CD4-positive, alpha-beta T cell treated with Interleukin-12 subunit alpha and Interleukin-12 subunit beta, for 1 hour (primary cell): Measurements from ENCODE around the gene MRPS24.

Experiments used
- DNase-seq: peaks from one replicate; pipeline ENCODE4 v3.0.0-alpha.2; 2020

Gene MRPS24

DNA sequence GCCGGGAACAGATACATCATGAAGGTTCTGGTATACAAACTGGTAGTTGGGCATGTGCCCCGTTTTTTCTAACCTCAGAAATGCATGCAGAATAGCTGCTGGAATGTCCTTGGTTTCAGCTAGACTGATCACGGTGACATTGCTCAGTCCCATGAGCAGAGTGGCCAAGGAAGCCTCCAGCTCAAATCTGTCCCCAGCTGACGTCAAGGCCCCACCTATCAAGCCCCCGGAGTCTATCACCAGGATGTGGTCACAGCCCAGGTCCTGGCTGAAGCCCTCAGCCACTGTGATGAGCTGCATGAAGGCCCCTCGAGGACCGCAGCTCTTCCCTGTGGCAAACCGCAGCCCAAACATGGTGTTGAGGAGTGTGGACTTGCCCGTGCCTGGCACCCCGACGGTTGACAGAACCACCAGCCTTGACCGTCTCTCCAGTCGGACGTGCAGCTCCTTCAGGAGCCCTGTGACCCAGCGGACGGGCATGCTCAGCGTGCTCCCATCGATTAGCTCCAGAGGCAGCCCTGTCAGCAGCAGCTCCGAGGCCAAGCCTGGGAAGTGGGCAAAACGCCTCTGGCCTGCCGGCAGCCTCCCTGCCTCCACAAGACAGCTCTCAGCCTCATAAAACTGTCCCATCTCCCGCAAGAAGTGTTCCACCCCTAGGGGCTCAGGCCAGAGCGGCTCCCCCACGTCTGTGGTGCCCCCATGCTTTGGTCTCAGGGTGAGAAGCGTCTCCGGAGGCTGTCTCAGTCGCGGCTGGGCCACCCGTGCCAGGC is 7.8 kb upstream of the MRPS24 start:
- no peak for DNase-seq

DNA sequence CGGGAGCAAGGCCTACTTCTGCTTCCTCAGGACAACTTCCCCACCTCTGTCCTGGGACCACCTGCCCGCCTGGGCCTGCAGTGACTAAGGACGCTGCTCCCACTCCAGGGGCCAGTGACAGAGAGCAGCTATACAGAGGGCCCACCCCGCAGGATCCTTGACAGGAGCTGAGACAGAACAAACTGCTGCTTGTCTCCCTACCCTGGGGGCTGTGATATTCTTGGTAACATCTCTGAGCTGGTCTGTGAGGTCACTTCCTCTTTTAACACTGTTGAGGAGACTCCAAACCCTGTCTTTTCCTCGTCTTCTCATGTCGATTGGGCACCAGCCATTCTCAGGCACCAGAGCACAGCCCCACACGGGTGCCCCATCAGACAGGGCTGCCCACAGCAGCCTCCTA is 6.9 kb upstream of the MRPS24 start:
- no peak for DNase-seq

DNA sequence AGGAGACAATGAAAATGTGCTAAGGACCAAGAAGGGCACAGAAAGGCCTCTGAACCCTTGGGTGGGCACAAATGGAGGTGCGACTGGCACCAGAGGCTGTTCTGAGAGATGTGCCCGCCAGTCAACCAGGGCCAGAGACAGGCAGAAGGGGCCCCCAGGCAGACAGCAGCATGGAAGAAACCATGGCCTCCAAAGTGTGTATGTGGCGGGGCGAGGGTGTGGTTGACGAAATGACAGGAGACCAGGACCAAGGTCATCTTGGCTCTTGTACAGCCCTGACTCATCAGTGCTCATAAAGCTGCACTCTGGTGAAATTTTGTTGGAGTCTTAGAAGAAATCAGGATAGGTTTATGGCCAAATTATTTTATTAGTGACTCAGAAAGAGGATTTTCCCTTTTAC is 4.0 kb upstream of the MRPS24 start:
- no peak for DNase-seq

DNA sequence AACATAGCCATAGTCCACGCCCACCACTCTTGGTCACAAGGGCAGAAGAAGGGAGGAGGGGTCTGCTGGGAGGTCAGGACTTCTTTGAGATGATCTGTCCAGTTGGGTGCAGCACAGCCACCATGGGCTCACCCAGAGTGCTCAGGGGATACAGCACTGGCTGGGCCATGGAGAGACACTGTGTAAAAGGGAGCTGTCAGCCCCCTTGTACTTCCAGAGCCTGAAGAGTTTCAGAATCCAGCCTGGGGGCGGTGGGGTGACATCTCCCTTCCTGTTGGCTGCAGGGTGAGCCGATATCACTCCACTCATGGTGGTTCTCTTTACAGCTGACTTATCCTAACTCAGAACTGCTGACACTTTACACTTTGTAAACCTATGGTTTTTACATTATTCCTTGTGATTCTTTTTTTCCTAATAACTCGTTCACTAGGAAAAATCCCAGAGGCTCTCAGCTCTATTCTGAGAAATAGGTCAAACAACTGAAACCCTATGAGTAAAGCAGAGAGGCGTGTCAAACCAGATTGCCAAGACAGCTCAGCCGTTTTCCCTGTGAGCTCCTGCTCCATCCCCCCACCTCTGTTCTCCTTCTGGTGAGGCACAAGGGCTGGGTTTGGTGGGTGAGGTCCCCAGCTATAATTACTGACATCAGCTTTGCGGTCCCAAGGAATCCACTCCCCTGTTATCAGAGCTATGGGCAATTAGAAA is 3.2 kb upstream of the MRPS24 start:
- DNase-seq = no peak

DNA sequence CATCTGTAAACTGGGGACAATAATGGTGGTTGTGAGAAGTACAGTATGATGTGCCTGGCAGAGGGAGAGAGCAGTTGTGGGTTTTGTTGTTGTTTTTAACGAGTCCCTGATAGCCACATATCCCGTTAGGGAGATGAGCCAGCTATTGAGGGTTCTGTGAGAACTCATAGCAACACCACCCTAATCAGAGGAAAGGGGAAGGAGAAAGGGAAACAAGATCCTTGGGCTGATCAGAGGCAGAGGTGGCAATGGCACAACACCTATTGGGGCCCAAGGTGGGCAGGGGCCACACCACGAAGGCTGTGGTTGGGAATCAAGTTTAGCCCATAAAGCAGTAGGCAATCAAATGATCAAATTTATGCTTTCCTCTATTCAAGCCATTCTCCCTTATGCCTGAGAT is 1.7 kb upstream of the MRPS24 start:
- no peak for DNase-seq

DNA sequence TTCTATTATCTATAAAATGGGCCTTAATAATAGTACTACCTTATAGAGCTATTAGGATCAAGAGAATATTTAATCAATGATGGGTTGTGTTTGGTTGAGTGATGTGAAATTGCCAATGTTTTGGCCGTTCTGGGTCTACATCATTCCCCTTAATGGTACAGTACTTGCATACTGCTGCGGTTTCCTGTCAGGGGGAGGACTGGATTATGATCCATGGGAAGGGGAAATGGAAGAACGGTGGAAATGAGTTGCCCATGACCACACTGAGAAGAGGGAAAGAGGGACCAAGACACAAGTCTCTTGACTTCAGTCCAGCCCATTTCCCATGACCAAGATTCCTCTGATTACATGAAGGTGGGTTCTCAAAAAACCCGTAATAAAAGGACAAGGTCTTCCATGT is 999 bp upstream of the MRPS24 start:
- DNase-seq = no peak

DNA sequence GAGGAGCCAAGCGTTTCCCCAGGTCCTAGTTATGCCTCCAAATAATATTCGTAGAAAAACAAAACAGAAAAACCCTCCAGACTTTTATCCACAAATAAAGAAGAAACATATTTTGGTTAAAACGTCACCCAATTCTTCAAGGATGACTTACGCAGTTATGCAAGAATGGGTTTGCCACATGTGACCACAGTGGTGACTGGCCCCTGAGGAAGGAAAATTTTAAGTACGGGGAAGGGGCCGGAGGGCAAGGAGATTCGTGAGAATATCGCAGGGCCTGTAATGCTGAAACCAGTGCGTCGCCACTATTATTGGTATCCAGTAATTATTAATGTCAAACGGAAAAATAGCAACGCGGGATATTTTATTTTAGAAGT is 537 bp upstream of the MRPS24 start:
- DNase-seq = no peak

GRCh38 chr7:43868681-43869005 is 674 bp downstream of the MRPS24 start:
- no peak for DNase-seq

- no peak for DNase-seq
Measured at GRCh38 chr7:43868181-43868580, 1.1 kb downstream of the MRPS24 start.

DNA sequence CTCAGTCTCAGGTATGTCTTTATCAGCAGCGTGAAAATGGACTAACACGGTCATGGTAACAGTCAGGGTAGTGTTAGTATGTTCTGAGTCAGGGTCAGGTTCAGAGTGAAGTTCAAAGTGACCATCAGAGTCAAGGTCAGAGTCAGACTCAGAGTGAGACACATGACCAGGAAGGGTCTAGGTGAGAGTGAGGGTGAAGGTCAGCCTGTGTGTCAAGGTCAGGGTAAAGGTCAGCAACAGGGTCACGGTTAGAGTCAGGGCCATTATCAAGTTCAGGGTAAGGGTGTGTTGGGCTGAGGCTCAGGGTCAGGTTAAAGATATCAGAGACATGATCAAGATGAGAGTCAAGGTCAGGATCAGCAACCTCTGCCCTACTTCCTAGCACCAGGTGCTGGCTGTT is 4.0 kb downstream of the MRPS24 start:
- DNase-seq = no peak

- no peak for DNase-seq
Measured at GRCh38 chr7:43864126-43864525, 5.2 kb downstream of the MRPS24 start.

GRCh38 chr7:43856996-43857395 is 12.3 kb downstream of the MRPS24 start:
- DNase-seq = no peak

- no peak for DNase-seq
Measured at GRCh38 chr7:43856316-43856715, 13.0 kb downstream of the MRPS24 start.

GRCh38 chr7:43855176-43855575 is 14.1 kb downstream of the MRPS24 start:
- DNase-seq = no peak

- no peak for DNase-seq
Measured at GRCh38 chr7:43851805-43852204, 17.5 kb downstream of the MRPS24 start.

DNA sequence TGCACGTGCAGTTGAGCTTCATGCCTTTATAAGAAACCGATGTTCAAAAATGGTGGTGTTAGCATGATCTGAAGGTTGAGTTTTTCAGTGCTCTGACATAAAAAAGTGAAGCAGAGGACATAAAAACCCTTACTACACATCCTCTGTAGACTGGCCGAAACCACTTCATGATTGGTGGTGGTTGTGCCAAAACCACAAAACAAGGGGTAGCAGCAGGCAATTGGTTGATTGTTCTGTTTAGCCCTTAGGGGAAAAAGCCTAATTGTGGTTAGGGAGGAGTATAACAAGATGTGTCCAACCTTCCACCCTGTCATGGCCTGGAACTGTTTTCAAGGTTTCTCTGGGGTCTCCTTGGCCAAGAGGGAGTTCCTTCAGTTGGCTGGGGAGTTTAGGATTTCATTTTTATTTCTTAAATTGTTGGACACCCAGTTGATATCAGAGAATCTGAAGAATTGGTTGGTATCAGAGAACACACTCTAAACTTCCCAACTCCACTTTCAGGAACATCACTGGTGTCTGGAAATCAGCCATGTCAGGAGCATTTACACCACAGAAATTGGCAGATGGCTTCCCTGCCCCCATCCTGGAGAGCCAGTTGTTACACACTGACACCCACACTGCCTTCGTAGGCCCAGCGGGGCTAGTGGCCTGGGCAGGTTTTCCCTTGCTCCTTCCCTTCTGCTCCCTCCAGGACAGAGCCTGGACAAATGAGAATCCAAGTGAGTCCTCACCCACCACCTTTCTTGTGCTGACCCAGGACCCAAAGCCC is 18.8 kb downstream of the MRPS24 start:
- DNase-seq = no peak

- no peak for DNase-seq
Measured at GRCh38 chr7:43849047-43849446, 20.3 kb downstream of the MRPS24 start.

GRCh38 chr7:43847496-43847895 is 21.8 kb downstream of the MRPS24 start:
- no peak for DNase-seq

DNA sequence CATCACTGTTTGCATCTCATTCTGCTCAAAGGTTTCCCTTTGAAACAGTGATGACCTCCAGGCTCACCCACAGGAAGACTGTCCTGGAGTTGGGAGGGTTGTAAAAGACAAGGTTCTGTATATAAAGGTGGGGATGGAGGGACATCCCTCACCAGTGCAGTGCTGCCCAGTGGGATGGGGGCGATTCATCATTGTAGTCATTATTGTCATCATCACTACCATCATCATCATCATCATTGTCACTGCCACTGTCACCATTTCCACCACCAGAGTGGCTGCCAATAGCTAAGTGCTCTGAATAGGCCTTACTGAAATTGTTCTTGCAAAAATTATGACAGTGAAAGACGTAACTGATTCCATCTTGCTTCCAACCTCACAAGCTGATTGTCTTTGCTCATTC is 24.7 kb downstream of the MRPS24 start:
- DNase-seq = no peak

DNA sequence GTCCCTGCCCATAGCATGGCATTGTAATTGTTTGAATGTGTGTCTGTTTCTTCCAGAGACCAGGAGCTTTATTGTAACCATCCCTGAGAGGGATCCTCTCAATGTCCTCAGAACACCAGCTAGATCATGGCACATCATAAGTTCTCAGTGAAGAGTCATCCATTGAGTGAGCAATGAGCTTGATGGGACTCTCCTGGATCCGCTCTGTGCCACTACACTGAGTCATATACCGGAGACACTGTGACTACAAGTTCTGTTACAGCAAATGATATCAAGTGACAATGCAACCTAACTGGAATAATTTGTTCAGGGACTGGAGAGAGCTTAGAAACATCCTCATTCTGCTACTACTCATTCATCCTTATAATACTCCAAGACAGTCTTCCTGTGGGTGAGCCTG is 25.1 kb downstream of the MRPS24 start:
- no peak for DNase-seq

DNA sequence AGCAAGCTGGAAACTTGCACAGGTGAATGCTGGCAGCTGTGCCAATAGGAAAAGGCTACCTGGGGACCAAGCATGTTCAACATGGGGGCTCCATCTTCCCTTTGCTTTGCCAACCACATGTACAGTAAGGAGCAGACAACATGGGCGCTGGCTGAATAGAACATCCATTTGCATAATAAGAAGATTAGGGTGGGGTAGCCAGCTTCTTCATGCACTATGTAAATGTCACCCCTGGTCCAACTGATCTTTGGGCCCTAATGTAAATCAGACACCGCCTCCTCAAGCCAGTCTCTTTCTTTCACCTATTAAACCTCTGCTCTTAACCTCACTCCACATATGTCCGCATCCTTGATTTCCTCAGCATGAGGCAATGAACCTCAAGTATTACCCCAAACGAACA is 26.0 kb downstream of the MRPS24 start:
- DNase-seq = no peak

DNA sequence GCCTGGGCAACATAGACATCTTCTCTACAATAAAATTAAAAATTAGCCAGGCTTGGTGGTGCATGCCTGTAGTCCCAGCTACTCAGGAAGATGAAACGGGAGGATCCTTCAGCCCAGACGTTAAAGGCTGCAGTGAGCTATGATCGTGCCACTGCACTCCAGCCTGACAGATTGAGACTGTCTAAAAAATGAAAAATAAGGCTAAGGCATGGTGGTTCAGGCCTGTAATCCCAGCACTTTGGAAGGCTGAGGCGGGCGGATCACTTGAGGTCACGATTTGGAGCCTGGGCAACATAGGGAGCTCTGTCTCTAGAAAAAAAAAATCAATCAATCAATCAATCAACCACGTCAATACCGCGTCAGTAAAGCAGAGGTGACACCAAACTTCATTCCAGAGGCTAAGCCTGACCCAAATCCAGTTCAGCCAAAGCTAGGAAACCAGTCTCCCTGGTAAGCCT is 31.1 kb downstream of the MRPS24 start:
- no peak for DNase-seq

DNA sequence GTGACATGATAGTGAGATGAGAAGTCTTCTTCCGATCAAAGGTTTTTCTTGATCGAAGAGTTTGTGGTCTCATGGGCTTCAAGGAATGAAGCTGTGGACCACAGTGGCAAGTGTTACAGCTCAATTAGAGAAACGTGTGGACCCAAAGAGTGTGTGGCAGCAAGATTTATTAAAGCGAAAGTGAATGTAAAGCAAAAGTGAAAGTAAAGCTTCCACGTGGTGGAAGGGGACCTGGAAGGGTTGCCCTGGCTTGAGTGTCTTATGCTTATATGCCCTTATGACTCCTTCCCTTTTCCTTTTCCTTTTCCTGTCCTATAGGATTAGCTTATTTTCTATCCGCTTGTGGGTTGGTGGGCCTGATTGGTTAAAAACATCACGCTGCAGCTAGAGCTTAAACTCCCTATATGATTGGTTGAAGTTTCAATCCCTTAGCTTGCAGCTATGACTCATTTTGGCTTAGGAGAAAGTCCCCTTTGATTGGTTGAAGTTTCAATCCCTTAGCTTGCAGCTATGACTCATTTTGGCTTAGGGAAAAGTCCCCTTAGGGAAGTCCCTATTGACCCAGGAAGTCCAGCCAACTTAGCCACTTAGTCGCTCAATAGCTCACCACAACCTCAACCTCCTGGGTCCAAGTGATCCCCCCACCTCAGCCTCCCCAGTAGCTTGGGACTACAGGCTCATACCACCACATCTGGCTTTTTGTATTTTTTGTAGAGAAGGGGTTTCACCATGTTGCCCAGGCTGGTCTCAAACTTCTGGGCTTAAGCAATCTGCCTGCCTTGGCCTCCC is 34.7 kb downstream of the MRPS24 start:
- peak; percentile 76 for DNase-seq
